ENCODE results near the gene ZNF563. TPM values are rescaled to one million over a fixed set of nuclear protein-coding genes. Genes with fewer than 3 reads are reported as not detected.

The ZNF563 gene
- total RNA-seq, 2 experiments from 2014 or later, result 2.4 to 3.3 TPM

- ATAC-seq (no peak), DNase-seq (no peak)
- no peaks in the 10 kb centered on the region for H3K27me3 Mint-ChIP-seq
- peaks cover 8% of the 10 kb centered on the region for H3K4me1 Mint-ChIP-seq
- no peak overlapping the region for H3K4me3 Mint-ChIP-seq
- H3K36me3 Mint-ChIP-seq, result peaks cover 73% of the 10 kb centered on the region
- no peak overlapping the region for H3K27ac Mint-ChIP-seq
- H3K9me3 Mint-ChIP-seq (ENCODE audit: low read depth), result peaks cover 22% of the 10 kb centered on the region
- CTCF ChIA-PET, result no interaction called here
Observed at GRCh38 chr19:12284226-12284625, 49.2 kb downstream of the ZNF563 start.

GRCh38 chr19:12278713-12279112, 54.7 kb downstream of the ZNF563 start:
- H3K4me1 Mint-ChIP-seq, result no peaks in the 10 kb centered on the region
- H3K9me3 Mint-ChIP-seq (ENCODE audit: low read depth), result peaks cover 44% of the 10 kb centered on the region
- CTCF ChIA-PET, result no interaction called here

GRCh38 chr19:12272980-12273901, 60.2 kb downstream of the ZNF563 start:
- DNase-seq (no peak), ATAC-seq (no peak)
- no peaks in the 10 kb centered on the region for H3K4me1 Mint-ChIP-seq
- H3K36me3 Mint-ChIP-seq, result peaks cover 77% of the 10 kb centered on the region
- no peak overlapping the region for H3K4me3 Mint-ChIP-seq
- no peak overlapping the region for H3K27ac Mint-ChIP-seq
- H3K9me3 Mint-ChIP-seq (ENCODE audit: low read depth), result peaks cover 55% of the 10 kb centered on the region
- H3K27me3 Mint-ChIP-seq, result no peaks in the 10 kb centered on the region
- CTCF ChIA-PET, result no interaction called here

More at GRCh38 chr19:12278713-12279112, 54.7 kb downstream of the ZNF563 start:
- Mint-ChIP-seq H3K27ac (no peak overlapping the region), H3K36me3 (peaks cover 79% of the 10 kb centered on the region), H3K27me3 (no peaks in the 10 kb centered on the region), H3K4me3 (no peak overlapping the region)
- DNase-seq, result no peak
- no peak for ATAC-seq

- peaks cover 54% of the 10 kb centered on the region for H3K9me3 Mint-ChIP-seq (ENCODE audit: low read depth)
- peaks cover 74% of the 10 kb centered on the region for H3K36me3 Mint-ChIP-seq
- no peak for ATAC-seq
Observed at GRCh38 chr19:12272386-12272785, 61.0 kb downstream of the ZNF563 start.

GRCh38 chr19:12270854-12271253, 62.6 kb downstream of the ZNF563 start:
- DNase-seq, result no peak
- H3K27me3 Mint-ChIP-seq, result no peaks in the 10 kb centered on the region
- CTCF ChIA-PET, result no interaction called here
- ATAC-seq, result no peak
- no peak overlapping the region for H3K4me3 Mint-ChIP-seq
- H3K36me3 Mint-ChIP-seq, result peaks cover 61% of the 10 kb centered on the region
- peaks cover 45% of the 10 kb centered on the region for H3K9me3 Mint-ChIP-seq (ENCODE audit: low read depth)
- H3K4me1 Mint-ChIP-seq, result no peaks in the 10 kb centered on the region
- H3K27ac Mint-ChIP-seq, result no peak overlapping the region

More at GRCh38 chr19:12272386-12272785, 61.0 kb downstream of the ZNF563 start:
- H3K27ac Mint-ChIP-seq, result no peak overlapping the region
- H3K4me3 Mint-ChIP-seq, result no peak overlapping the region
- CTCF ChIA-PET, result no interaction called here
- no peaks in the 10 kb centered on the region for H3K27me3 Mint-ChIP-seq
- H3K4me1 Mint-ChIP-seq, result no peaks in the 10 kb centered on the region
- DNase-seq, result no peak

Other genes with a start within 250 kb of the ZNF563 start
- gene ZNF20, start 193.3 kb downstream of the ZNF563 start, total RNA-seq, result 1 to 10 TPM; 3.7 to 5.2 TPM
- 1 to 10 TPM; 3.9 to 4.3 TPM for gene ZNF625, start 176.9 kb downstream of the ZNF563 start, total RNA-seq
- 10 to 100 TPM; 11.3 to 12.9 TPM for gene ZNF136, start 170.5 kb downstream of the ZNF563 start, total RNA-seq
- gene ZNF44, start 38.8 kb downstream of the ZNF563 start, total RNA-seq, result 10 to 100 TPM in 1 of 2 experiments, 1 to 10 TPM in 1; 9.7 to 11.9 TPM
- under 1 TPM; 0.55 to 0.56 TPM for gene ZNF442, start 32.0 kb upstream of the ZNF563 start, total RNA-seq
- 1 to 10 TPM; 4.6 to 4.8 TPM for gene ZNF799, start 67.6 kb upstream of the ZNF563 start, total RNA-seq
- 1 to 10 TPM; 3.7 to 4.3 TPM for gene ZNF443, start 107.4 kb upstream of the ZNF563 start, total RNA-seq
- gene ZNF709, start 151.2 kb upstream of the ZNF563 start, total RNA-seq, result 1 to 10 TPM; 1.4 to 1.9 TPM
- gene ZNF564, start 217.8 kb upstream of the ZNF563 start, total RNA-seq, result 10 to 100 TPM in 1 of 2 experiments, 1 to 10 TPM in 1; 9.6 to 10.6 TPM

All from activated CD8-positive, alpha-beta memory T cell treated with anti-CD3 and anti-CD28 coated beads, Interleukin-2, amount 10 ng/mL, durations not matched to agents 7 days and 5 days (primary cell).